CD4-positive, alpha-beta T cell treated with Interleukin-21 for 1 hour (primary cell): Measurements from ENCODE around the gene ZPR1.
A peak's percentile ranks its signal among the peaks of the same experiment; 100 is the strongest.
"Not testable (repeated sequence)": the region's sequence is repeated elsewhere in the genome, so short reads cannot be mapped to it uniquely, and the experiment has no call there.

Experiments
- DNase-seq: peaks from one replicate; pipeline ENCODE4 v3.0.0-alpha.2; 2020

The ZPR1 gene

DNA sequence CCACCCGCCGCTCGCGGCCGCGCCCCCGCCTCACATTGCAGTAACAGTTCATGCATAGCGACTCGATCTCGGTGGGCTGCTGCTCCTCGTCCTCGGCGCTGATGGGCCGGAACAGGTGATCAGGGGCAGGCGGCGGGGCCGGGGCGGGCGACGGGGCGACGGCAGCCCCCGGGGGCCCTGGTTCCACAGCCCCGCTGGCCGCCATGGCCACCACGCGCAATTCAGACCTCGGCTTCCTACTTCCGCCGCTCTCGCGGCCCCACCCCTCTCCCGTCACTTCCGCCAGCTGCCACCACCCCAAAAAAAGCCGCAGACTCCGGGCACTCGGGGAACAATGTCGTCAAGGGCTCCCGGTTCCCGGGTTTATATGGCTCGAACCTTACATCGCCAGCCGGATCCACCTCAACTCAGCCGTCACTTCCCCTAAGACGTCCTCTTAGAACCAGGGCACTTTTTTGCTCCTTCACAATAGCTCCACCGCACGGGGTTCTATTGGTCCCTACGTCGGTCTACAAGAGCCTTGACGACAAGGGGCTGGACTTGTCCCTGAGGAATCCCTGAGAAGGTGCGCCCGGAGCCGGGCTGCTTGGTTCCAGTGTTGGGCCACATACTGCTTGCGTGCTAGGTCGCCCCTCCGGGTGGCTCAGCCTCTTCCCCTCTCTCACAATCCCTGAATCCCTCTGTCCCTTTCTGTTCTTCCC lies at the start of gene ZPR1:
Gene ZPR1, minus strand, starts transcription at position 238 of the 701 bp plus-strand sequence. Its CDS starts 33 bp downstream, at position 205.
- DNase-seq, result peak; percentile 89

GRCh38 chr11:116836632-116836991 lies 48.8 kb upstream of the ZPR1 start:
- no peak for DNase-seq

DNA sequence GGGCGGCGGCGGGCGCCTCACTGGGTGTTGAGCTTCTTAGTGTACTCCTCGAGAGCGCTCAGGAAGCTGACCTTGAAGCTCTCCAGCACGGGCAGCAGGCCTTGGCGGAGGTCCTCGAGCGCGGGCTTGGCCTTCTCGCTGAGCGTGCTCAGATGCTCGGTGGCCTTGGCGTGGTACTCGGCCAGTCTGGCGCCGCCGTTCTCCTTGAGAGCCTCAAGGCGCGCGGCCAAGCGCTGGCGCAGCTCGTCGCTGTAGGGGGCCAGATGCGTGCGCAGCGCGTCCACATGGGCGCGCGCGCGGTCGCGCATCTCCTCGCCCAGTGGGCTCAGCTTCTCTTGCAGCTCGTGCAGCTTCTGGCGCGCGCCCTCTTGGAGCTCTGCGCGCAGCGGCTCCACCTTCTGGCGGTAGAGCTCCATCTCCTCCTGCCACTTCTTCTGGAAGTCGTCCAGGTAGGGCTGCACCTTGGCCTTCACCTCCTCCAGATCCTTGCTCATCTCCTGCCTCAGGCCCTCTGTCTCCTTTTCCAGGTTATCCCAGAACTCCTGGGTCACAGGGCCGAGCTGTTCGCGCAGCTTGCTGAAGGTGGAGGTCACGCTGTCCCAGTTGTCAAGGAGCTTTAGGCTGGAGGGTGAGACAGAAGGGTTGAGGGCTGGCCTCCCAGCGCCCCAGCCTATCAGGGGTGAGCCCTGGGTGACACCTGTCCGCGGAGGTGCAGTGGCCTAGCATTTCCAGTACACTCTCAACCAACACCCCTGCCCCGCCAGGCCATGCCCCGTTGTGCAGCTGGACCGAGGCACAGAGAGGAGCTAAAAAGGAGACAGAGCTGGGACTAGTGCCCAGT lies 48.2 kb upstream of the ZPR1 start:
- DNase-seq, result peak; percentile 85

- DNase-seq, result no peak
Measured at GRCh38 chr11:116835042-116835772, 47.4 kb upstream of the ZPR1 start.

DNA sequence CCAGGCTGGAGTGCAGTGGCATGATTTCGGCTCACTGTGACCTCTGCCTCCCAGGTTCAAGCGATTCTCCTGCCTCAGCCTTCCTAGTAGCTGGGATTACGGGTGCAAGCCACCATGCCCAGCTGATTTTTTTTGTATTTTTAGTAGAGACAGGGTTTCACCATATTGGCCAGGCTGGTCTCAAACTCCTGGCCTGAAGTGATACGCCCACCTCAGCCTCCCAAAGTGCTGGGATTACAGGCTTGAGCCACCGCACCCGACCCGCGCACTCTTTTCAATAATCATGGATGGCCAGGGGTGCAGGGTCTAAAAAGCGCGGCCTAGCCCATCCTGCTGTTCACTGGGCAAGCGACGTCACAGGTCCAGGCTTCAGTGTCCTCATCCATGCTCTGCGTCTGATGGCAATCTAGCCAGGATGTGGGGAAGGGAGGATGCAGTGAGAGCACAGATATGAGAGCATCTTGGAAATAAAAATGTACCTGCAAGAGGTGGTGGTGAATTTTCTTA lies 46.8 kb upstream of the ZPR1 start:
- DNase-seq, result not testable (repeated sequence)

GRCh38 chr11:116833816-116834534 lies 46.2 kb upstream of the ZPR1 start:
- DNase-seq, result no peak

DNA sequence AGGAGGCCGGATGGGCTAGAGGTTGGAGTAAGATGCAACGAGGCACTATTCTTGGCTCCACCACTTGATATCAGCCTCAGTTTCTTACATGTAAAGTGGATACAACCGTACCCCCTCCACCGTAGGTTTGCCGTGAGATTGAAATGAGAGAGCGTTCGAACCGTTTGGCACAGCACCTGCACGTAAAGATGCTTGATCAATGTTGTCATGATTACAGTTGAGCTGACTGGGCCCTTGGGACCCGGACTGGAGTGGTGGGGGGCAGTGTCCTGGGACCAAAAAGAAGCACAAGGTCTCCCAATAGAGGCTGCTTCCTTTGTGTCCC lies 45.6 kb upstream of the ZPR1 start:
- no peak for DNase-seq

GRCh38 chr11:116832350-116833290 lies 44.8 kb upstream of the ZPR1 start:
- no peak for DNase-seq

GRCh38 chr11:116831790-116832349 lies 44.0 kb upstream of the ZPR1 start:
- DNase-seq, result no peak

GRCh38 chr11:116830184-116830912 lies 42.5 kb upstream of the ZPR1 start:
- no peak for DNase-seq

DNA sequence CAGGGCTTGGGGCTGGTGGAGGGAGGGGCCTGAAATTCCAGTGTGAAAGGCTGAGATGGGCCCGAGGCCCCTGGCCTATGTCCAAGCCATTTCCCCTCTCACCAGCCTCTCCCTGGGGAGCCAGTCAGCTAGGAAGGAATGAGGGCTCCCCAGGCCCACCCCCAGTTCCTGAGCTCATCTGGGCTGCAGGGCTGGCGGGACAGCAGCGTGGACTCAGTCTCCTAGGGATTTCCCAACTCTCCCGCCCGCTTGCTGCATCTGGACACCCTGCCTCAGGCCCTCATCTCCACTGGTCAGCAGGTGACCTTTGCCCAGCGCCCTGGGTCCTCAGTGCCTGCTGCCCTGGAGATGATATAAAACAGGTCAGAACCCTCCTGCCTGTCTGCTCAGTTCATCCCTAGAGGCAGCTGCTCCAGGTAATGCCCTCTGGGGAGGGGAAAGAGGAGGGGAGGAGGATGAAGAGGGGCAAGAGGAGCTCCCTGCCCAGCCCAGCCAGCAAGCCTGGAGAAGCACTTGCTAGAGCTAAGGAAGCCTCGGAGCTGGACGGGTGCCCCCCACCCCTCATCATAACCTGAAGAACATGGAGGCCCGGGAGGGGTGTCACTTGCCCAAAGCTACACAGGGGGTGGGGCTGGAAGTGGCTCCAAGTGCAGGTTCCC lies 41.8 kb upstream of the ZPR1 start, which contains the start of gene APOC3:
Gene APOC3, plus strand, starts transcription at position 383 of the 659 bp plus-strand sequence. CDS start 676 bp downstream, outside the sequence.
- no peak for DNase-seq

GRCh38 chr11:116828632-116829524 lies 41.1 kb upstream of the ZPR1 start:
- no peak for DNase-seq

DNA sequence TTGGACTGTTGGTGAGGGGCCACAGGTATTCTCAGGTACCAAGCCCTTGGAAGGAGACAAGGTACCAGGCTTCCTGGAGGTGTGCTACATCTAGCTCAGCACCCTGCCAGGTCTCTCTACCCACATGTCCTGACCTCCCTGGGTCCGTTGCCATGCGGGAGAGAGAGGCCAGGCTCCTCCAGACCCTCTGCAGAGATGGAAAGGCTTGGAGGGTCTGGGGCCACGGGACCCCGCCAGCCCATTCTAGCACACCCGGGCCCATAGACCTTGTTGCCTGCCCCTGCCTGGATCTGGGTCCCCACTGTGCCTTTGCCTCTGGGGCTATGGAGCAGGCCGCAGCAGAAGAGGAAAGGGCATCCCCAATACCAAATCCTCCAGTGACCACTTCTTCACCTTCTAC lies 39.6 kb upstream of the ZPR1 start:
- no peak for DNase-seq

DNA sequence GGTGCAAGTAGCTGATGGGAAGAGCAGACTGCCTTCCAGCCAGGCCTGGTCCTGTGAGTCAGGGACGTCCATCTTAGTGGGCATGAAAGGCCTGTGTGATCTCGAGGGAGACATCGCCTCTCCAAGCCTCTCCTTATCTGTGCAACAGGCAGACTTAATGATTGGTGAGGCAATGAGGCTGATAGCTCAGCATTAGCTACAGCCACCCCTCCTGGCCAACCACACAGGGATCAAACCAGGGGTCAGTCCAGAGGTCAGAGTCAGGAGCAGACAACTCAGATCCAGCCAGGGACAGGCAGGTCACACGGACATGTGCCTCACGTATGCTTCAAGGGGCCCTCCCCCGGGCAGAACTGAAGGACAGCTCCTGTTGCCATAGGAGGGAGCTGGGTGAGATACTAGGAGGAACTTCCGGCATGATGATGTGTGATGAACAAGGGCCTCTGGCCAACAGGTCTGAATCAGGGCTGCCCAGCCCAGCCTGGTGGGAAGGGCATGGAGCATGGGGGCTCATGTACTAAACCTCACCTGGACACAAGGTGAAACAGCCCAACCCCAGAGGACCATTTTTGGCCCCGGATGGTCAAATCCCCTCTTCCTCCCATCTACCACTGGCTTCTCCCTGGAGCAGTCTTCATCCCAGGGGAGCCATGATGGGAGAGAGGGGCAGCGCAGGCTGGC lies 39.1 kb upstream of the ZPR1 start:
- DNase-seq, result no peak

GRCh38 chr11:116825854-116826750 lies 38.3 kb upstream of the ZPR1 start:
- DNase-seq, result no peak

- no peak for DNase-seq
Measured at GRCh38 chr11:116825434-116825833, 37.6 kb upstream of the ZPR1 start.
